CD8-positive, alpha-beta memory T cell (primary cell): ENCODE results near the gene PDE8B. TPM values are rescaled to one million over a fixed set of nuclear protein-coding genes. Genes with fewer than 3 reads are reported as not detected.

Experiments
- CTCF ChIA-PET: fragments of 350-600 bp; sonication (Branson Sonifier 250); formaldehyde crosslinking; loops from one replicate; lab custom pipeline; 2021; ENCODE audit warnings: antibody characterized with exemption; lab: Charles Lee
- POLR2A ChIA-PET: fragments of 350-600 bp; sonication (Branson Sonifier 250); formaldehyde crosslinking; loops from one replicate; lab custom pipeline; 2021; ENCODE audit warnings: antibody characterized with exemption; lab: Charles Lee
- DNase-seq, 5 donors: peaks; one replicate each; pipeline versions ENCODE4 v3.0.0 to v3.0.0-alpha.2; 2020 to 2022; ENCODE audit warnings: mixed read lengths in 1 of 5
- H3K27ac ChIP-seq: one replicate; pipeline ENCODE4 v1.7.0; 2013; ENCODE audit warnings: low read depth, mild to moderate bottlenecking, low read length, moderate library complexity
- H3K27me3 ChIP-seq: 2 replicates; pipeline ENCODE4 v1.7.0; 2013; ENCODE audit warnings: low read length, mild to moderate bottlenecking; ENCODE audit not compliant: insufficient read depth, poor library complexity, severe bottlenecking
- H3K36me3 ChIP-seq: 2 replicates; pipeline ENCODE4 v1.7.0; 2013; ENCODE audit warnings: mild to moderate bottlenecking, low read length, moderate library complexity; ENCODE audit not compliant: insufficient read depth
- H3K4me1 ChIP-seq: 2 replicates; pipeline ENCODE4 v1.7.0; 2013; ENCODE audit warnings: mild to moderate bottlenecking, low read length, moderate library complexity; ENCODE audit not compliant: insufficient read depth
- H3K4me3 ChIP-seq: 2 replicates; pipeline ENCODE4 v1.7.0; 2013; ENCODE audit warnings: mild to moderate bottlenecking, low read length
- H3K9me3 ChIP-seq: 2 replicates; pipeline ENCODE4 v1.7.0; 2013; ENCODE audit warnings: mild to moderate bottlenecking, low read length
- H3K27ac Mint-ChIP-seq, 8 donors: one replicate each; pipeline ENCODE4 v1.8.0; 2020 to 2021; ENCODE audit warnings: mixed read lengths in 8 of 8, mild to moderate bottlenecking in 6 of 8, inconsistent platforms in 3 of 8, moderate library complexity in 3 of 8
- H3K27me3 Mint-ChIP-seq, 2 donors: one replicate each; pipeline ENCODE4 v1.8.0; 2020 to 2021; ENCODE audit warnings: mixed read lengths in 2 of 2, mild to moderate bottlenecking in 1 of 2, moderate library complexity in 1 of 2
- H3K36me3 Mint-ChIP-seq, 3 donors: one replicate each; pipeline ENCODE4 v1.8.0; 2020 to 2021; ENCODE audit warnings: mixed read lengths in 3 of 3, inconsistent platforms in 1 of 3, mild to moderate bottlenecking in 1 of 3
- H3K4me1 Mint-ChIP-seq, 3 donors: one replicate each; pipeline ENCODE4 v1.8.0; 2020 to 2021; ENCODE audit warnings: mixed read lengths in 3 of 3, inconsistent platforms in 1 of 3, mild to moderate bottlenecking in 1 of 3
- H3K4me3 Mint-ChIP-seq, 7 donors: one replicate each; pipeline ENCODE4 v1.8.0; 2020 to 2021; ENCODE audit warnings: mixed read lengths in 7 of 7, mild to moderate bottlenecking in 6 of 7, moderate library complexity in 4 of 7, inconsistent platforms in 2 of 7
- H3K9me3 Mint-ChIP-seq, 5 donors: one replicate each; pipeline ENCODE4 v1.8.0; 2020 to 2022; ENCODE audit warnings: mixed read lengths in 5 of 5, mild to moderate bottlenecking in 3 of 5, moderate library complexity in 2 of 5, inconsistent platforms in 1 of 5
- polyA plus RNA-seq: library from polyadenylated mRNA; unstranded; fragments of 300-500 nt; fragmentation: Illumina TruSeq; gene quantifications from one replicate; pipeline ENCODE4 v1.2.3, GENCODE V29; 2021
- total RNA-seq, 2 experiments: library from RNA; stranded (reverse); gene quantifications; one replicate each; pipeline ENCODE4 v1.2.3, GENCODE V29; 2021

PDE8B gene
- total and polyA plus RNA-seq, 3 experiments from 2014 or later: 0.07 TPM; not detected in 2

GRCh38 chr5:77359231-77359630, 148.8 kb downstream of the PDE8B start:
- Mint-ChIP-seq H3K9me3 (no peaks in the 10 kb centered on the region), H3K27me3 (peaks cover 2 to 4% of the 10 kb centered on the region in 2 donors), H3K4me1 (no peaks in the 10 kb centered on the region), H3K27ac (peak overlapping the region in 1 of 8 donors; percentile 44), H3K36me3 (no peaks in the 10 kb centered on the region), H3K4me3 (no peak overlapping the region)
- H3K27me3 ChIP-seq: no peaks in the 10 kb centered on the region
- H3K27ac ChIP-seq: no peak overlapping the region
- CTCF ChIA-PET: no interaction called here
- H3K4me1 ChIP-seq: no peaks in the 10 kb centered on the region
- POLR2A ChIA-PET: no interaction called here
- no peak for DNase-seq
- H3K36me3 ChIP-seq: no peaks in the 10 kb centered on the region
- H3K4me3 ChIP-seq: no peak overlapping the region
- H3K9me3 ChIP-seq: no peaks in the 10 kb centered on the region

GRCh38 chr5:77360381-77360780, 149.9 kb downstream of the PDE8B start:
- H3K4me1 ChIP-seq: no peaks in the 10 kb centered on the region
- POLR2A ChIA-PET: no interaction called here
- Mint-ChIP-seq H3K27me3 (peaks cover 0 to 4% of the 10 kb centered on the region in 2 donors), H3K36me3 (no peaks in the 10 kb centered on the region), H3K9me3 (no peaks in the 10 kb centered on the region), H3K27ac (no peak overlapping the region), H3K4me3 (no peak overlapping the region), H3K4me1 (no peaks in the 10 kb centered on the region)
- no peak overlapping the region for H3K27ac ChIP-seq
- no peaks in the 10 kb centered on the region for H3K36me3 ChIP-seq
- CTCF ChIA-PET: no interaction called here
- no peaks in the 10 kb centered on the region for H3K9me3 ChIP-seq
- no peak for DNase-seq
- H3K4me3 ChIP-seq: no peak overlapping the region
- H3K27me3 ChIP-seq: no peaks in the 10 kb centered on the region

GRCh38 chr5:77360973-77361372, 150.5 kb downstream of the PDE8B start:
- no peaks in the 10 kb centered on the region for H3K36me3 Mint-ChIP-seq
- ChIA-PET CTCF (no interaction called here), POLR2A (no interaction called here)
- H3K4me1 ChIP-seq: no peaks in the 10 kb centered on the region
- DNase-seq: no peak
- H3K27ac ChIP-seq: no peak overlapping the region
- no peaks in the 10 kb centered on the region for H3K4me1 Mint-ChIP-seq
- peaks cover 0 to 4% of the 10 kb centered on the region in 2 donors for H3K27me3 Mint-ChIP-seq
- H3K4me3 Mint-ChIP-seq: no peak overlapping the region
- no peak overlapping the region for H3K27ac Mint-ChIP-seq
- H3K27me3 ChIP-seq: no peaks in the 10 kb centered on the region
- H3K9me3 Mint-ChIP-seq: no peaks in the 10 kb centered on the region
- no peaks in the 10 kb centered on the region for H3K9me3 ChIP-seq
- no peaks in the 10 kb centered on the region for H3K36me3 ChIP-seq
- no peak overlapping the region for H3K4me3 ChIP-seq

GRCh38 chr5:77366717-77367500, 156.4 kb downstream of the PDE8B start:
- ChIA-PET POLR2A (no interaction called here), CTCF (no interaction called here)
- no peaks in the 10 kb centered on the region for H3K36me3 ChIP-seq
- H3K4me3 ChIP-seq: no peak overlapping the region
- no peaks in the 10 kb centered on the region for H3K27me3 ChIP-seq
- H3K27me3 Mint-ChIP-seq: no peaks in the 10 kb centered on the region
- H3K4me3 Mint-ChIP-seq: no peak overlapping the region
- no peaks in the 10 kb centered on the region for H3K9me3 ChIP-seq
- H3K27ac Mint-ChIP-seq: peak overlapping the region in 1 of 8 donors; percentile 76
- no peak for DNase-seq
- no peaks in the 10 kb centered on the region for H3K4me1 Mint-ChIP-seq
- H3K9me3 Mint-ChIP-seq: no peaks in the 10 kb centered on the region
- no peak overlapping the region for H3K27ac ChIP-seq
- H3K36me3 Mint-ChIP-seq: no peaks in the 10 kb centered on the region
- H3K4me1 ChIP-seq: no peaks in the 10 kb centered on the region

- H3K36me3 ChIP-seq: no peaks in the 10 kb centered on the region
- H3K27me3 ChIP-seq: no peaks in the 10 kb centered on the region
- DNase-seq: no peak
- no peak overlapping the region for H3K4me3 Mint-ChIP-seq
- H3K9me3 Mint-ChIP-seq: no peaks in the 10 kb centered on the region
- ChIA-PET CTCF (no interaction called here), POLR2A (no interaction called here)
- H3K27me3 Mint-ChIP-seq: no peaks in the 10 kb centered on the region
- no peaks in the 10 kb centered on the region for H3K9me3 ChIP-seq
- H3K4me1 ChIP-seq: no peaks in the 10 kb centered on the region
- H3K27ac Mint-ChIP-seq: no peak overlapping the region
- H3K4me1 Mint-ChIP-seq: no peaks in the 10 kb centered on the region
- H3K27ac ChIP-seq: no peak overlapping the region
- H3K36me3 Mint-ChIP-seq: no peaks in the 10 kb centered on the region
- H3K4me3 ChIP-seq: no peak overlapping the region
Measured at GRCh38 chr5:77367741-77368140, 157.3 kb downstream of the PDE8B start.

GRCh38 chr5:77368367-77368766, 157.9 kb downstream of the PDE8B start:
- DNase-seq: no peak
- Mint-ChIP-seq H3K27ac (peak overlapping the region in 1 of 8 donors; percentile 10), H3K4me1 (no peaks in the 10 kb centered on the region), H3K36me3 (no peaks in the 10 kb centered on the region), H3K4me3 (no peak overlapping the region), H3K27me3 (peaks cover 0 to 1% of the 10 kb centered on the region in 2 donors), H3K9me3 (no peaks in the 10 kb centered on the region)
- Histone ChIP-seq H3K9me3 (no peaks in the 10 kb centered on the region), H3K4me3 (no peak overlapping the region), H3K27ac (no peak overlapping the region), H3K4me1 (no peaks in the 10 kb centered on the region), H3K27me3 (no peaks in the 10 kb centered on the region), H3K36me3 (no peaks in the 10 kb centered on the region)
- POLR2A ChIA-PET: no interaction called here
- CTCF ChIA-PET: no interaction called here

- no peak overlapping the region for H3K4me3 ChIP-seq
- Mint-ChIP-seq H3K27ac (no peak overlapping the region), H3K4me3 (no peak overlapping the region), H3K27me3 (peaks cover 0 to 1% of the 10 kb centered on the region in 2 donors), H3K36me3 (no peaks in the 10 kb centered on the region), H3K9me3 (no peaks in the 10 kb centered on the region), H3K4me1 (no peaks in the 10 kb centered on the region)
- no peak overlapping the region for H3K27ac ChIP-seq
- no peaks in the 10 kb centered on the region for H3K9me3 ChIP-seq
- CTCF ChIA-PET: no interaction called here
- no peaks in the 10 kb centered on the region for H3K36me3 ChIP-seq
- no peak for DNase-seq
- no peaks in the 10 kb centered on the region for H3K4me1 ChIP-seq
- H3K27me3 ChIP-seq: no peaks in the 10 kb centered on the region
- POLR2A ChIA-PET: no interaction called here
Measured at GRCh38 chr5:77369566-77369965, 159.1 kb downstream of the PDE8B start.

- no peaks in the 10 kb centered on the region for H3K36me3 Mint-ChIP-seq
- H3K9me3 ChIP-seq: no peaks in the 10 kb centered on the region
- no peak overlapping the region for H3K27ac Mint-ChIP-seq
- no peak for DNase-seq
- H3K27me3 Mint-ChIP-seq: peaks cover 0 to 4% of the 10 kb centered on the region in 2 donors
- CTCF ChIA-PET: interaction anchor here (1.0 kb wide), 1 partner anchor 10 kb away, joined by 3 read pairs; no protein-coding TSS in a partner anchor
- H3K27ac ChIP-seq: no peak overlapping the region
- POLR2A ChIA-PET: no interaction called here
- H3K4me3 Mint-ChIP-seq: no peak overlapping the region
- H3K4me1 Mint-ChIP-seq: peaks cover 6 to 12% (median 10%) of the 10 kb centered on the region in 3 donors
- peaks cover 0 to 2% (median 0%) of the 10 kb centered on the region in 5 donors for H3K9me3 Mint-ChIP-seq
- H3K27me3 ChIP-seq: no peaks in the 10 kb centered on the region
- H3K4me3 ChIP-seq: no peak overlapping the region
- no peaks in the 10 kb centered on the region for H3K36me3 ChIP-seq
- peaks cover 10% of the 10 kb centered on the region for H3K4me1 ChIP-seq
Measured at GRCh38 chr5:77374686-77375085, 164.2 kb downstream of the PDE8B start.
